Muscle of leg (tissue), 11 donors: ENCODE measurements around the gene ERI3. TPM values are rescaled to one million over a fixed set of nuclear protein-coding genes. Genes with fewer than 3 reads are reported as not detected.
A peak's percentile ranks its signal among the peaks of the same experiment; 100 is the strongest.

Source experiments
- DNase-seq: peaks from one replicate; pipeline ENCODE4 v3.0.0; 2013
- H3K27ac ChIP-seq: one replicate; pipeline ENCODE4 v1.5.1; 2013; ENCODE audit warnings: mild to moderate bottlenecking, low read length, control low read depth
- H3K27me3 ChIP-seq: one replicate; pipeline ENCODE4 v1.6.1; 2013; ENCODE audit warnings: low read length; ENCODE audit not compliant: control insufficient read depth, insufficient read depth
- H3K36me3 ChIP-seq: one replicate; pipeline ENCODE4 v1.6.1; 2013; ENCODE audit warnings: low read length; ENCODE audit not compliant: control insufficient read depth, insufficient read depth
- H3K4me1 ChIP-seq: one replicate; pipeline ENCODE4 v1.6.1; 2013; ENCODE audit warnings: low read length; ENCODE audit not compliant: control insufficient read depth, insufficient read depth
- H3K4me3 ChIP-seq: one replicate; pipeline ENCODE4 v1.5.1; 2013; ENCODE audit warnings: low read length, control low read depth
- H3K9me3 ChIP-seq: replicated peaks from 2 replicates; pipeline ENCODE4 v1.6.1; 2013; ENCODE audit warnings: low read depth, low read length; ENCODE audit not compliant: control insufficient read depth
- WGBS: methylation state at CpG from one replicate; pipeline ENCODE4 v1.1.5; 2013; ENCODE audit warnings: missing lambda C conversion rate; ENCODE audit not compliant: insufficient coverage; 5-methylcytosine and 5-hydroxymethylcytosine counted together
- polyA plus RNA-seq, 8 donors: library from polyadenylated mRNA; unstranded; fragments of 120-200 nt; gene quantifications; one replicate each; pipeline versions ENCODE4 v1.2.1 to v1.2.3, GENCODE V29; 2013; ENCODE audit warnings: inconsistent platforms in 1 of 8, low replicate concordance in 1 of 8; ENCODE audit not compliant: insufficient read length in 8 of 8, insufficient read depth in 1 of 8
- total RNA-seq: library from RNA; stranded (reverse); fragments of 120-200 nt; gene quantifications from one replicate; pipeline ENCODE4 v1.2.4, GENCODE V29; 2013

Gene ERI3
- total and polyA plus RNA-seq, 9 donors, result 46.7 to 57.2 (median 52.1) TPM

DNA sequence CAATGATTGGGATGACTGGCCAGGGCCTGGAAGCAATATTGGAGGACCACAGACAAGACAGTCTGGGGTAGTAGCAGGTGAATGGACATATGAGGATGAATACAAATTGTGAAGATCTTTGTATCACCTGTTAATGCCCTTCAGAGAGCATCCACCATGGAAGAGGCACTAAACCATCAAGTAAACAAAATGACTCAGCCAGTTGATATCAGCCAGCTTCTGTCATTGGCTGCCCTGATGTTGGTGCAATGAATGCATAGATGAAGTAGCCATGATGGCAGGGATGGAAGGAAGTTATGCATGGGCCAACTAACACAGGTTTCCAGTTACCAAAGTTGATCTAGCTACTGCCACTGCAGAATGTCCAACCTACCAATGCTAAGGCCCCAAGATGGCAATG is 16.1 kb upstream of the ERI3 start:
- Histone ChIP-seq H3K9me3 (no peaks in the 10 kb centered on the region), H3K36me3 (no peaks in the 10 kb centered on the region), H3K4me1 (no peaks in the 10 kb centered on the region), H3K4me3 (no peak overlapping the region), H3K27ac (no peak overlapping the region), H3K27me3 (peaks cover 5% of the 10 kb centered on the region)
- no peak for DNase-seq

DNA sequence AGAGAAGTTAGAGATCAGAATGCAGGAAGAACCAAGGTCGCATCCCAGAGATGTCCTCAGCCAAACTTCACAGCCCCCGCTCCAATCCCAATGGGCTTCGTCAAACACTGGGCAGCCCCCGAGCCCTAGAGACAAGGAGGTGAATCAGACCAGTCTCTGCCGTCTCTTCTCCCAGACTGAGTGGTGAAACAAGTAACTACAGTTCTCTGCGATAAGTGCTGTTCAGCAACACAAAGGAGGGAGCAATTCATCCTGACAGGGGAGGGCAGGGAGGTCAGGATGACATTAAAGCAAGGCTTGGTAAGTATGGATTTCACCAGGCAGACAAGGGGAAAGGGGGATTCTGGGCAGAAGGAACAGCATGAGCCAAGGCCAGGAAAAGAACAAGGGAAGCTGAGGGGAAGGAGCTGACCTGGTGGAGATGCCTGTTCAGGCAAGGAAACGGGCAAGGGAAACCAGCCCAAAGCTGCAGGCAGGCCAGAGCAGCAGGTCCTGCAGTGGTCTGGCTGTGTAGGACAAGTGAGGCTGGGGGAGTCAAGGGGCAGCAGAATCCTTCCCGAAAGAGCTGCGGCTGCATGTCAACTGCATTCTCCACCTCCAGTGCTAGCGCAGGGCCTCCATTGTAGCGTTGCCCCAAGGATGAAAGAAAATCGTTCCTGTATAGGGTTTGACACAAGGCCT is 13.6 kb upstream of the ERI3 start:
- no peak for DNase-seq
- WGBS, result 68% methylated on average over 6 of the region's 12 CpGs
- H3K27me3 ChIP-seq, result peaks cover 5% of the 10 kb centered on the region
- no peaks in the 10 kb centered on the region for H3K9me3 ChIP-seq
- no peaks in the 10 kb centered on the region for H3K4me1 ChIP-seq
- no peaks in the 10 kb centered on the region for H3K36me3 ChIP-seq
- no peak overlapping the region for H3K4me3 ChIP-seq
- H3K27ac ChIP-seq, result no peak overlapping the region

DNA sequence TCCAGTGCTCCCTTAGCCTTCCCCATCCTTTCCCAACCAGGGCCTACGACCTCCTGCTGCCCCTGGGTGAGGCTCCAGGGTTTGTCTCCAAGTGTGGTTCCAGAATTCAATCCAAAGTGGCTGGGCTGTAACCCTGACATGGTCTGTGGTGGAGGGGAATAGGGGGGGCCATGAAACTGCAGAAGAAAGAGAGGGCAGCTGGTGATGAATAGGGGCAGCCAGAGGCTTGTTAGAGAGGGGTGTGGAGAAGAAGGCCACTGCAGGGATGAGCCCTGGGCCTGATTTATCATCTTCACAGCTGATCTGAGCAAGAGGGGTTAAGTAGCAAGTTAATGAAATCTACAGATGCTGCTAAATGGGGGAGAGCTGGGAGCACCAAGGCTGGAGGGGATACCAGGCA is 12.9 kb upstream of the ERI3 start:
- Histone ChIP-seq H3K27ac (no peak overlapping the region), H3K9me3 (no peaks in the 10 kb centered on the region), H3K4me3 (no peak overlapping the region), H3K27me3 (peaks cover 5% of the 10 kb centered on the region), H3K36me3 (no peaks in the 10 kb centered on the region), H3K4me1 (no peaks in the 10 kb centered on the region)
- DNase-seq, result no peak
- no CpG with 5 or more reads among the region's 1 CpG for WGBS

DNA sequence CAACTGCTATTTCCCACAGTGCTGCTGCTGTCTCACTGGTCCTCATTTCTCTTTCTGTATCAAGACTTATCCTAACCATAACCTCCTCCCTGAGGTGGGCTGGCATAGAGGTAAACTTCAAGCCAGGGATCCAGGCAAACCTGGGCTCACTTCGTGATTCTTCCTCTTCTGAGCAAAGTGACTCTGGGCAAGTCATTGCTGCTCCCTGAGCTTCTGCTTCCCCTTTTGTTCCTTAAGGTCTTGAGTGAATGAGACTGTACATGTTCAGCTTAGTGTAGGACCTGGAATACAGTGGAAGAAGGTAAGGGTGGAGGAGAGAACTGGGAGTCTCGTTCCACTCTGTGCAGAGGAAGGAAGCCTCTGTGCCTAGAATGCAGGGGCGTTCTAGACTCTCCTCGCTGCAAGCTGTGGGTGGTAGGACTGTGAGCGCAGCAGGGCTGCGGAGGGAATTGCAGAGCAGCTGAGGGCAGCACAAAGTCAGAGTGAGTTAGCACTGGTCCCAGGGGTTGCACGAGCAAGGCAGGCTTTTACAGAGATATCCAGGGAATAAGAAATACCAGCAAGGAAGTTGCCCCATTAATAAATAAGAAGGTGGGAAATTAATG is 11.4 kb upstream of the ERI3 start:
- Histone ChIP-seq H3K36me3 (no peaks in the 10 kb centered on the region), H3K4me3 (no peak overlapping the region), H3K27ac (no peak overlapping the region), H3K9me3 (no peaks in the 10 kb centered on the region), H3K27me3 (peaks cover 5% of the 10 kb centered on the region), H3K4me1 (no peaks in the 10 kb centered on the region)
- WGBS, result 75% methylated on average over 6 of the region's 7 CpGs
- DNase-seq, result no peak

DNA sequence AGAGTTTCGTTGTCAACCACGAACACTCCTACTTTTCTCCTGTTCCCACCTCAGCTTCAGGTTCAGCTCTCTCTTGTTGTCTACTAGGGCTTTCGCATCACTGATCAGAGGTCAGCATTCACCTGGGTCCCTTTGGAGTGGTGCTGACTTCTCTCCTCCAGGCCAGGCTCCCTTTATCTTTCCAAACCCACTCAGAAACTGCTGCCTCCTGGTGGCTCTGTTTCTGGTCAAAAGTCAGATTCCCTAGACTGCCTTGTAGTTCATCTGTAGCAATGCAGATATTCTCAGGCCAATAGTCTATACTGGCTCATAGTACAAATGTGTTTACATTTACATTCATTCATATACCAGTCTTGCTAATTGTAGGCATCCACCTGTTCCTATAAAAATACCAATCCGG is 6.4 kb upstream of the ERI3 start:
- Histone ChIP-seq H3K9me3 (no peaks in the 10 kb centered on the region), H3K36me3 (no peaks in the 10 kb centered on the region), H3K27ac (no peak overlapping the region), H3K27me3 (no peaks in the 10 kb centered on the region), H3K4me1 (no peaks in the 10 kb centered on the region), H3K4me3 (no peak overlapping the region)
- 100% methylated on average over 2 of the region's 4 CpGs for WGBS
- no peak for DNase-seq

DNA sequence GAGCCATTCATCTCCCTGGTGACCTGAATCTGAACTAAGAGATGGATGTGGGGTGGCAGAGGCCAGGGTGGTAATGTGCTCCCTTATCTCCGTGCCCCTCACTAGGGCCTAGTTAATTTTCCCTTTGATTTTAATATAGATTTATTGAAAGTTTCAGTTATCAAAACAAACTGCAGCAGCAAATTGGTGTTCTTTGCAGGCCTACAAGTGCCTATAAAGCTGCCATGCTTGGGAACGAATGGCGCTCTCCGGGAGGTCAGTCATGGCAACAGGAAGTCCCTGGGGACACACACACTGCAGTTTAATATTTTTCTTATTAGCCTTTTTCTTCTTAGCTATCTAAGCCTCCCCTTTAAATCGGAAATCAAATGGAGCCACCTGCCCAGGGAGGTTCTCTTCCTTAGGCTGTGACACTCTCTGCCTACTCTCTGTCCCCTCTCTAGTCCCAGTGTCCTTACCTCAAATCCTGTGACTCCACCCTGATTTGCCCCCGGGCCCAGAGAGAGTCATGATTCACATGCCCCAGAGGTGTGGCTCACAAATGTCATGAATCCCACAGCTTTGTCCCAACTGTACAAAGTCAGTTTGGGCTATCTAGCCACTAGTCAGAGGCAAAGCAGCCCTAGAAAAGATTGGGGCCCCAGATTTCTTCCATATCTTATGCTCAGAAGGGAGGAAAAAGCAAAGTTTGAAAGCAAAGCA is 4.3 kb upstream of the ERI3 start:
- 37% methylated on average over 5 of the region's 6 CpGs for WGBS
- Histone ChIP-seq H3K4me1 (peaks cover 8% of the 10 kb centered on the region), H3K4me3 (no peak overlapping the region), H3K9me3 (no peaks in the 10 kb centered on the region), H3K27me3 (no peaks in the 10 kb centered on the region), H3K36me3 (no peaks in the 10 kb centered on the region), H3K27ac (no peak overlapping the region)
- DNase-seq, result no peak

DNA sequence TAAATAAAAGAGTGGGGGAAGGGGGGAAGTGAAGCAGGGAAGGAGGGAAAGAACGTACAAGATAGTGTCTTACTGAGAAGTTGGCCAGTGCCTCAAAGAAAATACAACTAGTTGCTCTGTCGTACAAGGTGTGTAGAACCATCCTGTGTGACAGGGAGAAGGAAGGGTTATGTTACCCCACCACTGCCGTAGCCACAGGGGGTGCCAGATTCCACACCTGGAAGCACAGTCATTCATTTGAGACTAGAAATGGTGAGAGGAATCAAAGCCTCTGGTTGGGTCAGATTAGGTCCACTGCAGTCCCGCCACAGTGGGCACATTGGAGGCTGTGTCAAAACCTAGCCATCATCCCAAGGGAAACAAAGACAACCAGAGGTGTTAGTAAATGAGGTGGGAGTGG is 2.7 kb upstream of the ERI3 start:
- Histone ChIP-seq H3K9me3 (no peaks in the 10 kb centered on the region), H3K4me3 (no peak overlapping the region), H3K27ac (no peak overlapping the region), H3K27me3 (no peaks in the 10 kb centered on the region), H3K4me1 (peaks cover 13% of the 10 kb centered on the region), H3K36me3 (no peaks in the 10 kb centered on the region)
- 33% methylated on average over 3 of the region's 4 CpGs for WGBS
- DNase-seq, result no peak

DNA sequence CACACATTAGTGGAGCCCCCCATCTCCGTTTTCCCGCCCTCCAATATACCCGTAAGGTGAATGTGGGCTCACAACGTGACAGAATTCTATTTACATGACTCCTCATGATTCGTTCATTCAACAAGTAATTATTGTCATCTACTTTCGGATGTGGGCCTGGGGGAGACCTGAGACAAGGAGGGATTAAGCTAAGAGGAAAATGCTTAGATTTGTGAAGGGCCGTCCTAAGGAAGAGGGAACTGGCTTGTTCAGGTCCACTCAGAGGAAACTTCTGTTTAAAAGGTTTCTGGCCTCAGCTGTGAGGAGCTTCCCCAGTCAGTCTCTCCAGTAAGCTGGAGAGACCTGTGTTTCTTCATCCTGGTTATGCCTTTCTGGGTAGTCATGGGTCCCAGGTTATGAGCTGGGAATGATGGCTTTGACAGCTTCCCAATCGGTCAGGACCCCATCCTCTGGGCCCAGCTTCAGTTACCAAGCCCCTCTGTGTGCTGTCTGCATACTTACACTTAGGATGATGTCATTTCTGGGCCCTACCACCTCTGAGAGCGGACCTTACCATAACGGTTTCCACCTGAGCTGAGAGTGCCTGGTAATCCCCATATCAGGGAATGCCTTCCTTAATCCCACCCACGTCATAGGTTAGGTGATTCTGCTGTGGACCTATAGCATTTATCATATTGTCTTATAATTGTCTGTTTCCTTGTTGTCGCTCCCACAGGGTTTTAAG is 687 bp upstream of the ERI3 start:
- Histone ChIP-seq H3K36me3 (peaks cover 2% of the 10 kb centered on the region), H3K27me3 (no peaks in the 10 kb centered on the region), H3K27ac (no peak overlapping the region), H3K4me3 (no peak overlapping the region), H3K9me3 (no peaks in the 10 kb centered on the region), H3K4me1 (peaks cover 13% of the 10 kb centered on the region)
- no peak for DNase-seq
- WGBS, result 80% methylated on average over 2 of the region's 12 CpGs

DNA sequence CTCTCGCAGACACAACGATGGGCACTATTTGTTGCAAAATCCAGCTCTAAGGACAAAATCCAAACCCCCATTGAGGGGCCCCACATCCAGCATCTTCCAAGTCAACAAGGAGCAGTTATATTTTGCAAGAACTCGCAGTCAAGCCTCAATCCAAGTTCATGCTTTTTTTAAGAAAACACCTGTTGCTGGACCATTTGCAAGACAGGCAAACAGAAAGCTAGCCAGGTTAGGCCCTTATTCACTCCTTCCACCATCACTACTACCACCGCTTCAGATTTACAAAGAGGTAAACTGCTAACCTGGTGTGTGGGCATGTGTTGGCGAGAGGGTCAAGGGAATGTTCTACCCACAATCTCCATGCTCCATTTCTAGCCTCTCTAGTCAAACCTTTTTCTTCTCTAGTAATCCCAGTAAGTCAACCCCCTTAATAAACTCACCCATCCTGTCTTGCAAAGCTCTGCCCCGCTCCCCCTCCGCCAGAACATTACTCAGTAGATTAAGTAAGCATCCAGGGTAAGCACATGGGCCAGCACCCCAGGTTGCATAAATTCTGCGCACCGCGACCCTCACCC is 703 bp downstream of the ERI3 start:
- Histone ChIP-seq H3K9me3 (no peaks in the 10 kb centered on the region), H3K36me3 (peaks cover 2% of the 10 kb centered on the region), H3K4me3 (peak overlapping the region; percentile 76), H3K27ac (no peak overlapping the region), H3K27me3 (no peaks in the 10 kb centered on the region), H3K4me1 (peaks cover 13% of the 10 kb centered on the region)
- WGBS, result 22% methylated on average over 8 of the region's 10 CpGs
- no peak for DNase-seq

DNA sequence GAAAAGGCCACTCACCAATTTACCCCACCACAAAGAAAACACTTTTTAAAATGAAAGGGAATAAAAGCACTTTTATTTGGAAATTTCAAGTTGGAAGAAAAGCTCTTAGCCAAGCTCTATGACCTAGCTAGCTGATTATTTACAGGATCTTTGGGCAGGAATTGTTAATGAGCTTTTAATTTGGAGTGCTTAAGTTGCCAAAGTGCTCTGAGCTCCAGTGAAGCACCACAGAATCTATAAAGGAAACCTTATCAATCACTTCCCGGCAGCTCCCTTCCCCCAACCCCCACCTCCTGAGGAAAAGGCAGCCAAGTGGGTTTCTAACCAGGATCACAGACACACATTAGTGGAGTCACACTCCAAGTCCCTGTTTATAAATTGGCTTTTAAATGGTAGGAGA is 1.5 kb downstream of the ERI3 start:
- Histone ChIP-seq H3K36me3 (peaks cover 2% of the 10 kb centered on the region), H3K4me1 (peaks cover 13% of the 10 kb centered on the region), H3K9me3 (no peaks in the 10 kb centered on the region), H3K4me3 (no peak overlapping the region), H3K27me3 (no peaks in the 10 kb centered on the region), H3K27ac (no peak overlapping the region)
- no CpG with 5 or more reads among the region's 1 CpG for WGBS
- DNase-seq, result no peak
